ENCODE measurements around the gene PHC2. TPM values are rescaled to one million over a fixed set of nuclear protein-coding genes. Genes with fewer than 3 reads are reported as not detected.

PHC2 gene
- polyA plus RNA-seq, 1 donor (not counting 4 experiments of a cell fraction or from before 2014, with no cell fraction given), result 51.7 TPM

- H3K4me1 ChIP-seq (ENCODE audit: control insufficient read depth, extremely low read depth, insufficient read depth, low read length), result peaks cover 35% of the 10 kb centered on the region
- H3K4me3 ChIP-seq (ENCODE audit: control insufficient read depth in 2 of 3, extremely low read depth in 1 of 3, insufficient read depth in 2 of 3, low read depth in 1 of 3, low read length in 3 of 3), result no peak overlapping the region
- dilution Hi-C loops (cut with MboI; ENCODE audit: extremely low pct_ligation_motif_present, low sequenced_read_pairs), result no loop called here
- no peaks in the 10 kb centered on the region for H3K9me3 ChIP-seq (ENCODE audit: control insufficient read depth, low read depth, low read length)
- no peak overlapping the region for H3K9ac ChIP-seq (ENCODE audit: control insufficient read depth, extremely low read depth, insufficient read depth, low read length)
- peaks cover 27% of the 10 kb centered on the region for H3K79me2 ChIP-seq (ENCODE audit: control insufficient read depth, insufficient read depth, low read length)
- H3K27me3 ChIP-seq (ENCODE audit: control insufficient read depth, extremely low read depth, insufficient read depth, low read length), result no peaks in the 10 kb centered on the region
- H3K9me1 ChIP-seq (ENCODE audit: control insufficient read depth, extremely low read depth, insufficient read depth, low read length), result no peaks in the 10 kb centered on the region
- no peaks in the 10 kb centered on the region for H4K20me1 ChIP-seq (ENCODE audit: control insufficient read depth, extremely low read depth, insufficient read depth, low read length)
- TF ChIP-seq EZH2 (IDR thresholded peaks at IDR 0.05; ENCODE audit: low read length) (no peak), CTCF (optimal IDR thresholded peaks at IDR 0.05 in 1 of 3, IDR thresholded peaks at IDR 0.05 in 1 of 3, conservative IDR thresholded peaks at IDR 0.05 in 1 of 3; ENCODE audit: extremely low read depth in 1 of 3, insufficient read depth in 2 of 3, low read length in 3 of 3) (no peak)
- FAIRE-seq (no peak), DNase-seq (ENCODE audit: low read depth, low spot score) (no peak)
- no peak overlapping the region for H3K27ac ChIP-seq (ENCODE audit: control insufficient read depth, insufficient read depth, low read length)
- no peak overlapping the region for H2AFZ ChIP-seq (ENCODE audit: control insufficient read depth, low read length)
- no peak overlapping the region for H3K4me2 ChIP-seq (ENCODE audit: control insufficient read depth, extremely low read depth, insufficient read depth, low read depth, low read length)
- H3K36me3 ChIP-seq (ENCODE audit: control insufficient read depth in 2 of 2, extremely low read depth in 1 of 2, insufficient read depth in 2 of 2, low read length in 2 of 2), result peaks cover 2 to 3% of the 10 kb centered on the region in 2 experiments
Observed at GRCh38 chr1:33379631-33380354, 51.1 kb downstream of the PHC2 start.

GRCh38 chr1:33378976-33379375, 51.9 kb downstream of the PHC2 start:
- peaks cover 27% of the 10 kb centered on the region for H3K79me2 ChIP-seq (ENCODE audit: control insufficient read depth, insufficient read depth, low read length)
- dilution Hi-C loops (cut with MboI; ENCODE audit: extremely low pct_ligation_motif_present, low sequenced_read_pairs), result no loop called here
- no peak for TF ChIP-seq CTCF (optimal IDR thresholded peaks at IDR 0.05 in 1 of 3, IDR thresholded peaks at IDR 0.05 in 1 of 3, conservative IDR thresholded peaks at IDR 0.05 in 1 of 3; ENCODE audit: extremely low read depth in 1 of 3, insufficient read depth in 2 of 3, low read length in 3 of 3)
- TF ChIP-seq EZH2 (IDR thresholded peaks at IDR 0.05; ENCODE audit: low read length), result no peak

More at GRCh38 chr1:33378976-33379375, 51.9 kb downstream of the PHC2 start:
- Histone ChIP-seq H3K36me3 (ENCODE audit: control insufficient read depth in 2 of 2, extremely low read depth in 1 of 2, insufficient read depth in 2 of 2, low read length in 2 of 2) (peaks cover 3 to 4% of the 10 kb centered on the region in 2 experiments), H3K4me2 (ENCODE audit: control insufficient read depth, extremely low read depth, insufficient read depth, low read depth, low read length) (no peak overlapping the region), H3K27ac (ENCODE audit: control insufficient read depth, insufficient read depth, low read length) (no peak overlapping the region), H2AFZ (ENCODE audit: control insufficient read depth, low read length) (no peak overlapping the region), H3K27me3 (ENCODE audit: control insufficient read depth, extremely low read depth, insufficient read depth, low read length) (no peaks in the 10 kb centered on the region), H3K9me3 (ENCODE audit: control insufficient read depth, low read depth, low read length) (no peaks in the 10 kb centered on the region), H3K4me3 (ENCODE audit: control insufficient read depth in 2 of 3, extremely low read depth in 1 of 3, insufficient read depth in 2 of 3, low read depth in 1 of 3, low read length in 3 of 3) (no peak overlapping the region), H3K4me1 (ENCODE audit: control insufficient read depth, extremely low read depth, insufficient read depth, low read length) (peaks cover 28% of the 10 kb centered on the region), H3K9me1 (ENCODE audit: control insufficient read depth, extremely low read depth, insufficient read depth, low read length) (no peaks in the 10 kb centered on the region), H4K20me1 (ENCODE audit: control insufficient read depth, extremely low read depth, insufficient read depth, low read length) (no peaks in the 10 kb centered on the region), H3K9ac (ENCODE audit: control insufficient read depth, extremely low read depth, insufficient read depth, low read length) (no peak overlapping the region)
- DNase-seq (ENCODE audit: low read depth, low spot score) (no peak), FAIRE-seq (no peak)
